Measurements from ENCODE around the gene LRRFIP1. TPM values are rescaled to one million over a fixed set of nuclear protein-coding genes. Genes with fewer than 3 reads are reported as not detected.
"Not testable (repeated sequence)": the region's sequence is repeated elsewhere in the genome, so short reads cannot be mapped to it uniquely, and the experiment has no call there.

The LRRFIP1 gene
- total RNA-seq, 2 experiments from 2014 or later = 158 to 164 TPM

GRCh38 chr2:237592425-237592980, 34.9 kb upstream of the LRRFIP1 start:
- ATAC-seq (ENCODE audit: low read depth) (no peak), DNase-seq (no peak)
- Mint-ChIP-seq H3K9me3 (no peaks in the 10 kb centered on the region), H3K4me1 (peaks cover 8% of the 10 kb centered on the region), H3K27ac (no peak overlapping the region), H3K36me3 (no peaks in the 10 kb centered on the region), H3K27me3 (peaks cover 3% of the 10 kb centered on the region), H3K4me3 (no peak overlapping the region)
- POLR2A ChIA-PET = no interaction called here

GRCh38 chr2:237593036-237593435, 34.4 kb upstream of the LRRFIP1 start:
- POLR2A ChIA-PET = no interaction called here
- ATAC-seq (ENCODE audit: low read depth) = no peak
- no peak overlapping the region for H3K4me3 Mint-ChIP-seq

GRCh38 chr2:237593596-237594320, 33.6 kb upstream of the LRRFIP1 start:
- H3K4me3 Mint-ChIP-seq = no peak overlapping the region
- ATAC-seq (ENCODE audit: low read depth) (no peak), DNase-seq (no peak)
- no peaks in the 10 kb centered on the region for H3K9me3 Mint-ChIP-seq
- H3K4me1 Mint-ChIP-seq = peaks cover 10% of the 10 kb centered on the region
- POLR2A ChIA-PET = no interaction called here
- H3K27ac Mint-ChIP-seq = no peak overlapping the region
- H3K27me3 Mint-ChIP-seq = no peaks in the 10 kb centered on the region
- H3K36me3 Mint-ChIP-seq = no peaks in the 10 kb centered on the region

More at GRCh38 chr2:237593036-237593435, 34.4 kb upstream of the LRRFIP1 start:
- Mint-ChIP-seq H3K9me3 (no peaks in the 10 kb centered on the region), H3K27me3 (no peaks in the 10 kb centered on the region), H3K27ac (no peak overlapping the region), H3K4me1 (peaks cover 8% of the 10 kb centered on the region), H3K36me3 (no peaks in the 10 kb centered on the region)
- DNase-seq = no peak

GRCh38 chr2:237594514-237594871, 32.9 kb upstream of the LRRFIP1 start:
- POLR2A ChIA-PET = no interaction called here
- Mint-ChIP-seq H3K27me3 (no peaks in the 10 kb centered on the region), H3K27ac (no peak overlapping the region), H3K36me3 (no peaks in the 10 kb centered on the region), H3K4me3 (no peak overlapping the region), H3K4me1 (peaks cover 10% of the 10 kb centered on the region), H3K9me3 (no peaks in the 10 kb centered on the region)
- ATAC-seq (ENCODE audit: low read depth) = no peak
- DNase-seq = no peak

DNA sequence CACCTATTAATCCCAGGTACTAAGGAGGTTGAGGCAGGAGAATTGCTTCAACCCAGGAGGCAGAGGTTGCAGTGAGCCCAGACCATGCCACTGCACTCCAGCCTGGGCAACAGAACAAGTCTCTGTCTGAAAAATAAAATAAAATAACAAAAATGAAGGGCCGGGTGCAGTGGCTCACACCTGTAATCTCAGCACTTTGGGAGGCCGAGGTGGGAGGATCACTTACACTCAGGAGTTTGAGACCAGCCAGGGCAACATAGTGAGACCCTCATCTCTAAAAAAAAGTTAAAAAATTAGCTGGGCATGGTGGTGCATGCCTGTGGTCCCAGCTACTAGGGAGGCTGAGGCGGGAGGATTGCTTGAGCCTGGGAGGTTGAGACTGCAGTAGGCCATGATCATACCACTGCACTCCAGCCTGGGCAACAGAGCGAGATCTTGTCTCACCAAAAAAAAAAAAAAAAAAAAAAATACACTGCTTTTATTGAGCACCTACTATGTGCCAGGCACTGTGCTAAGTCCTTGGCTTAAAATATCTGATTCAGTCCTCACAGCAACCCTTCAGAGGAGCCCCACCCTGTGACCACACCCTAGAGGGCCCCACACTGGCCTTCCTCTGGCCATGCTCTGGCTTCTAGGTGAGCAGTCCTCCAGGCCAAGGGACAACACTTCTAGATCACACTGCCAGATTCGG, 31.4 kb upstream of the LRRFIP1 start:
- H3K27ac Mint-ChIP-seq; H3K9me3 Mint-ChIP-seq; POLR2A ChIA-PET; H3K36me3 Mint-ChIP-seq; ATAC-seq (ENCODE audit: low read depth); H3K4me1 Mint-ChIP-seq; H3K4me3 Mint-ChIP-seq; H3K27me3 Mint-ChIP-seq; DNase-seq: not testable (repeated sequence)

DNA sequence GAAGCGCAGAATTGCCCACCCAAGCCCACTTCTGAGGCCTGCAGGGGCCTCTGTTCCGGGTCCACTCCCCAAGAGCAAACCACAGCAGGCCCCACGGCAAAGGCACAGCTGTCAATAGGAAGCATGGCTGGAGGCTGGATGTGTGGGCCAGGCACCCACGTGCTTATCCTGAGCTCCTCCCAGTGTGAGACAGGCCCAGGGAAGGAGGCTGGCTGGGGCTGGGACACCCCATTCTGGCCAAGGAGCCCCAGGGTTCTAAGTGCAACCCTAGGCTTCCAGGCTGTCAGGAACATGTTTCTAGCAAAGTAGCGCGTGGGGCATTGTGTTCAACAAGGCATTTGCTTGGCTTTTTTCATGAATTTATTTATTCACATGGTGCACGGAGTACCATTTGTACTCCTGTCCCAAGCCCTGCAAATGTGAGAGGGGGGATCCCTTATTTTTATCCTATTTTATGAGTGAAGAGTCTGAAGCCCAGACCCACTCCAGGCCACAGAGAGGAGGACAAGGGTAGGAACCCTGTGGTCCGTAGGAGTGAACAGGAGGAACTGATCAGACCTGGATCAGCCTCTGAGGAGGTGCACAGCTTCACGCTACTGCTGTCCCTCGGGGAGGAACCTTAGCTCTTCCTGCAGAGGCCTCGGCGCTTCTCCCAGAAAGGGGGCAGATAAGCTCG, 30.7 kb upstream of the LRRFIP1 start:
- H3K27me3 Mint-ChIP-seq = peaks cover 4% of the 10 kb centered on the region
- H3K27ac Mint-ChIP-seq = no peak overlapping the region

DNA sequence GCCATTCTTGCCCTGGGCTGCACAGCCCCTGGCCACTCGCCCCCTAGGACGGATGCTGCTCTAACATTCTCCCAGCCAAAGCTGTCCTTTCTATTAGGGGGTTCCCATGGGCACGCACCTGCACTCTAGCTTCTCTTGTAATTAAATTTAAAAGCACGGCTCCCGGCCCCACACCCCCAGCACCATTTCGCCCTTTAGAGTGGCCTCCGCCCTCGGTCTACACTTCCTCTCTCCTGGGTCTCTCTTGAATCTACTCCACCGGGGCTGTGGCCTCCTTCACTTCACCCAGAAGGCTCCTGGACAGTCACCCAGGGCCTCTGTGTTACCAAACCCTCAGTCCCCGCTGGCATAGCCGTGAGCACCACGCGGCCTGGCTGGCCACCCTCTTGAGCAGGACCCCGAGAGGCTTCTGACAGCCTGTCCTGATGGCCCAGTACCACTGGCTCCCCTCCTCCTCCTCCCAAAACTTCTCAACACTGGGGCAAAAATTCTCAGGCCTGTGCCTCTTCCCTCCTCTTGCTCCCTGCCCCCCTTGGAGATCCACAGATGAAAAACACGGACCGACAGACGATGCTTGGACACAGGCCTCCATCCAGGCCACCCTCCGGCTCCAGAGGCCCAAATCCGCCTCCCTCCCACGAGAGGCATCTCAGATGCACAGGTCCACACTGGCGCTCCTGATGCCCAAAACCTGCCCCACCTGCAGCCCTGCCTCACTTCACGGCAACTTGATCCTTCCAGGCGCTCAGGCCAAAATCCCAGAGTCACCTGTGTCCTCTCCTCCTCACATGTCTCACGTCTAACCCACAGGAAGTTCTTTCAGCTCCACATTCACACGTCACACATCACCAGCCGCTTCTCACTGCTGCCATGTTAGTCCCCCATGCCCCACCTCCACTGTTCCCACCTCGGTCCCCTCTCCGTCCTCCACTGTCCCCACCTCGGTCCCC, 29.9 kb upstream of the LRRFIP1 start:
- H3K36me3 Mint-ChIP-seq = no peaks in the 10 kb centered on the region
- H3K27me3 Mint-ChIP-seq = peaks cover 4% of the 10 kb centered on the region
- POLR2A ChIA-PET = no interaction called here
- no peaks in the 10 kb centered on the region for H3K9me3 Mint-ChIP-seq
- DNase-seq = no peak
- no peak for ATAC-seq (ENCODE audit: low read depth)
- no peak overlapping the region for H3K4me3 Mint-ChIP-seq
- peaks cover 4% of the 10 kb centered on the region for H3K4me1 Mint-ChIP-seq
- H3K27ac Mint-ChIP-seq = no peak overlapping the region

More for the DNA sequence above, 30.7 kb upstream of the LRRFIP1 start:
- Mint-ChIP-seq H3K9me3 (no peaks in the 10 kb centered on the region), H3K4me1 (peaks cover 2% of the 10 kb centered on the region), H3K36me3 (no peaks in the 10 kb centered on the region), H3K4me3 (no peak overlapping the region)
- POLR2A ChIA-PET = no interaction called here
- ATAC-seq (ENCODE audit: low read depth) (no peak), DNase-seq (no peak)

DNA sequence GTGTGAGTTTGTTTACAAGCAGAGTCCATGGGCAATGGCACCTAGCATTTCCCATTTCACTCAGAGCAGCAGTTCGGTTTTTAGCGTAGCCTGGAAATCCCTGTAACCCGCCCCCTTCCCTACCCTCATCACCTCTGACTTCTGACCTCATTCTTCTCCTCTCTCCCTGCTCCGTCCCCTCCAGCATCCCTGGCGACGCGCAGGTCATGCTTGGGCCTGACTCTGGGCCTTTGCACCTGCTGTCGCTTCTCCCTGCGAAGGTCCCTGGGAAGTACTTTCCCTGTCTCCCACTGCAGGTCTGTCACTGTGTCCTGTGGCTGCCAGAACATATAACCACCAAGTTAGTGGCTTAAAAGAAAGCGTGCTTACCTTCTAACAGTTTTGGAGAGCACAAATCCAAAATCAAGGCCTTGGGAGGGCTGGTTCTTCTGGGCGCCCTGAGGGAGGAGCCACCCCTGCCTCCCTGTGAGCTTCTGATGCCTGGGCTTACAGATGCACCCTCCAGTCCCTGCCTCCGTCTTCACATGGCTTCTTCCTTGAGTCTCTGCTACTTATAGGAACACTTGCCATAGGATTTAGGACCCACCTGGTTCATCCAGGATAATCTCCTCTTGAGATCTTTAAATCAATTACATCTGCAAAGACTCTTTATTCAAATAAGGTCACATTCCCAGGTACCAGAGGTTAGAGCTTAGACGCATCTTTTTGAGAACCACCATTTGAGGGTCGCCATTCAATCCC, 28.7 kb upstream of the LRRFIP1 start:
- peaks cover 4% of the 10 kb centered on the region for H3K27me3 Mint-ChIP-seq

DNA sequence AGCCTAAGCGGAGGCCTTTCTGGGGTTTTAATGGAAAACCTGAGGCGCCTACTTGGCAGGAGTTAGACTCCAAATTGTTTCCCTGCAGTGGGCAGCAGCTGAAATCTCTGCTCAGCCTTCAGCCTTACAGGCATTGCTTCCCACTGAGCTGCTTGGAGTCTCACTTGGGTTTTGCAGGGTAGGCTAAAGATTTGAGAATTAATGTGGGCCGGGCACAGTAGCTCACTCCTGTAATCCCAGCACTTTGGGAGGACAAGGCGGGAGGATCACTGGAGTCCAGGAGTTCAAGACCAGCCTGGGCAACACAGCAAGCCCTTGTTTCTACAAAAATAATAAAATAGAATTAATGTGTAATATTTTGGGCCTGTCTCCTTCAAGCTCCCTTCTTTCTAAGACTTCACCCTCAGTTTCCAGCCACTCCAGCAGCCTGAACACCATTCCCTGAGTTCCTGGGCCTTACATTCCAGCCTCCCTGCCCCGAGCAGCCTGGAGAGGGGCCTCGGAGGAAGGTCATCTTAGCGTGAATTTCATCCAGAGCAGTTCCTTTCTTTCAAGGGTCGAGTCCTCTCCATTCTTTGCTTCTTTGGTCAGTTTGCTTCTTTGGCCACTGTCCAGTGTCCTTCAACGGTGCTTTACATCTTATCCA, 27.8 kb upstream of the LRRFIP1 start:
- peaks cover 4% of the 10 kb centered on the region for H3K27me3 Mint-ChIP-seq
- H3K27ac Mint-ChIP-seq = no peak overlapping the region
- H3K36me3 Mint-ChIP-seq = no peaks in the 10 kb centered on the region
- peaks cover 19% of the 10 kb centered on the region for H3K4me1 Mint-ChIP-seq
- no peaks in the 10 kb centered on the region for H3K9me3 Mint-ChIP-seq
- no peak overlapping the region for H3K4me3 Mint-ChIP-seq
- DNase-seq (no peak), ATAC-seq (ENCODE audit: low read depth) (no peak)
- POLR2A ChIA-PET = no interaction called here

More for the DNA sequence above, 28.7 kb upstream of the LRRFIP1 start:
- H3K4me3 Mint-ChIP-seq = no peak overlapping the region
- POLR2A ChIA-PET = no interaction called here
- peaks cover 15% of the 10 kb centered on the region for H3K4me1 Mint-ChIP-seq
- H3K27ac Mint-ChIP-seq = peak overlapping the region; percentile 68
- H3K9me3 Mint-ChIP-seq = no peaks in the 10 kb centered on the region
- no peak for DNase-seq
- no peaks in the 10 kb centered on the region for H3K36me3 Mint-ChIP-seq
- ATAC-seq (ENCODE audit: low read depth) = no peak

GRCh38 chr2:237600205-237600846, 27.1 kb upstream of the LRRFIP1 start:
- Mint-ChIP-seq H3K4me1 (peaks cover 21% of the 10 kb centered on the region), H3K9me3 (no peaks in the 10 kb centered on the region), H3K36me3 (no peaks in the 10 kb centered on the region), H3K4me3 (no peak overlapping the region), H3K27me3 (peaks cover 4% of the 10 kb centered on the region), H3K27ac (no peak overlapping the region)
- ATAC-seq (ENCODE audit: low read depth) = no peak
- DNase-seq = no peak
- POLR2A ChIA-PET = interaction anchor here (1.6 kb wide), 1 partner anchor 97 kb away, joined by 4 read pairs; no protein-coding TSS in a partner anchor

- no peak for DNase-seq
- Mint-ChIP-seq H3K36me3 (no peaks in the 10 kb centered on the region), H3K27ac (peak overlapping the region; percentile 43), H3K27me3 (peaks cover 4% of the 10 kb centered on the region), H3K4me3 (no peak overlapping the region), H3K4me1 (peaks cover 21% of the 10 kb centered on the region), H3K9me3 (no peaks in the 10 kb centered on the region)
- ATAC-seq (ENCODE audit: low read depth) = no peak
- POLR2A ChIA-PET = interaction anchor here (1.6 kb wide), 1 partner anchor 95 kb away, joined by 4 read pairs; no protein-coding TSS in a partner anchor
Measured at GRCh38 chr2:237601453-237602116, 25.8 kb upstream of the LRRFIP1 start.
